ENCODE results near the gene PTPA.
"Not testable (repeated sequence)": the region's sequence is repeated elsewhere in the genome, so short reads cannot be mapped to it uniquely, and the experiment has no call there.

GRCh38 chr9:129130271-129130670 lies 19.1 kb downstream of the PTPA start:
- TF ChIP-seq CTCF (IDR thresholded peaks at IDR 0.05; ENCODE audit: insufficient read depth, low read length, poor library complexity, severe bottlenecking); EZH2phosphoT487 (conservative IDR thresholded peaks at IDR 0.05; ENCODE audit: low read length): not testable (repeated sequence)

Measured in SU-DHL-6 (cell line).